DMS114 treated with DMSO at 0.1 percent for 48 hours (cell line): ENCODE measurements around the gene VEPH1.

Source experiments
- DNase-seq: peaks from one replicate; lab custom pipeline; 2025; ENCODE audit not compliant: unreplicated experiment; lab: John Stamatoyannopoulos, UW

Gene VEPH1

DNA sequence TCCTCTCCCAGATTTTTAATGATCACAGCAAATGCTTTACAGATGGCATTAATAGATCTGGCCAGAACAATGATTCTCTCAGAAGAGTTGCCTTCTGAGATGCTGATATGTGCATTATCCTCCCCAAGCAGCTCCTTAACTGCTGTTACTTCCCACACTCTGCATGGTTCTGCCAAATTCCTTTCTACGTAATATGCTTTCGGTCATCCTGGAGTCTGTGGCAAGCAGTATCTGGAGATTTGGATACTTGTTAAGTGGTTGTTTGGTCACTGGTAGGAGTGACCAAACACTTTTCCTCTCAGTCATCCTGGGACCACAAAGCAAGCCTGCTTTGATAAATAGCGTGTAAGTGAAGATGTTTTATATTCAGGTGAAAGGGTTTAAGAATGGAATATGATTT, 272.1 kb downstream of the VEPH1 start:
- DNase-seq: no peak

DNA sequence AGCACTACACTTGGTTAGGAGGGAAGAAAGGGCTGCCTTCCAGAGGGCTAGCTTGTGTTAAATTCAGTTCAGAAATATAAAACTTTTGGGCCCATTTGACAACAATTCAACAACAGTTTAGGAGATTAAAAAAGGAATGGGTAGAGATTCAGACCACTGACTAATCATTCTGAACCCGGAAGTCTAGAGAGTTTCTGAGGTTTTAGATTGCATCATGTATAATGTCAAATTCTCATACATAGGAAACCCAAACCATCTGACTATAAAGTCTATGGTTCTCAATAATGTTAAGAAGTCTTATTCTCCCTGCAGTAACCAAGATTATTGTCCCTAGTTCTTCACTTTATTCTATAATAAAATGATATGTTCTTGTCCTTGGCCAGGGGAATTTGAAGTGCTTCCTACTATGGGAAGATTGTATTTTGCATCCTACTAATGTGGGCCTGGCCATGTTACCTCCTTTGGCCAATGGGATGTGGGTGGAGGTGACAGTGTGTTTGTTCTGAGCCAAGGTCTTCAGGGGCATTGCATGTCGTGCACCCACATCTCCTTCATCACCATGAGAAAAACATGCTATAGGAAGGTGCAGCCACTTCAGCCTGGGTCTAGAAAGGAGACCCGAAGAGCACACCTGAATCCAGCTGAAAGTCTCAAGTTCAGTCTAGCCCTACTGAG, 276.9 kb downstream of the VEPH1 start:
- DNase-seq: no peak

DNA sequence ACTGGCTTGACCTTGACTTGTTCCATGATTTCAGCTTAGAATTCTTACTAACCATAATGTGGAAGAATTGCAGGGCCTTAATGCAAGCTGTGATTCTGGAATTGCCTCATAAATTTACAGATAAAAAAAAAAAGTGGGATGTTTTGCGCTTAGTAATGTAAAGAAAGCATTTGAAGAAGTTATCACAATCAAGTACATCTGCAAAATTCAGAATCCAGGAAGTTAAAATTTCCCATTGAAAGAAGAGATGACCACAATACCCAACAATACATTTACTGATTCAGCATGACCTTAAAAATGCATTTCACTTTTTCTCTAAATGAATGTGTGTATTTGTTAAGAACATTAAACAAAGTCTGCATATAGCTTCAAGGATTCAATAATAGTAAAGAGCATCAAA, 278.2 kb downstream of the VEPH1 start:
- DNase-seq: no peak

DNA sequence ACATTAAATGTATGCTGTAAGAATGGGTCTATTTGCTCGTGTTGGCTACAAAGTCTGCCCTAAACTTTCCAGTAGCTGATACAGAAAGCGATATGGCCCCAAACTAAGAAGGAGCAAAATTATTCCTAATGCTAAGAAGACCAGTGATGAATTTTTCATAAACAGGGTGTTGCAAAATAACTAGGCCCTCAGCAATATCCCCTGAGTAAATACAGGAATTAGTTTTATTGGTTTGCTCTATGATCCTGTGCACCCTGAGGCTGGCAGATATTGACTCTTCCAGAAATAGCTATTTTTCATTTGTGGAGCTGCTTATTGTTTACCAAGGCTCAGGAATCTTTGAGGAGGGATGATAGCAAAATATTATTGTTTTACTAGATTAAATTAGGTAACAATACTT, 282.3 kb downstream of the VEPH1 start:
- no peak for DNase-seq

DNA sequence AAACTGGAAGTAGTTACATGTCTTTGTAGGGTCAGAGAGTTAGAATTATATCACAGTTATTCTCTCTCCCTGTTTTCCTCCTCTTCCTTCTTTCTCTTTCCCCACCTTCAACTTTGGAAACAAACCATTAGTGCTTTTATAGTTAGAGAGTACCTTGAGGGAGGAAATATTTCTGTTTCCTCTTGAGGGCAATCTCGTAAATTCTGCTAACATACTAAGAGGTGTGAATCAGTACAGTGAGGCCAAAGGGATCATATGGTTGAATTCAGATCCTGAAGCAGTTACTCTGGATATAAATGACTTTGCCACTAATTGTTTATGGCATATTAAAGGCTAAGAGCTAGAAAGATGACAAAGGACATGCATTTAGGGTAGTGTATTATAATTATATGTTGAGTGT, 283.0 kb downstream of the VEPH1 start:
- no peak for DNase-seq

DNA sequence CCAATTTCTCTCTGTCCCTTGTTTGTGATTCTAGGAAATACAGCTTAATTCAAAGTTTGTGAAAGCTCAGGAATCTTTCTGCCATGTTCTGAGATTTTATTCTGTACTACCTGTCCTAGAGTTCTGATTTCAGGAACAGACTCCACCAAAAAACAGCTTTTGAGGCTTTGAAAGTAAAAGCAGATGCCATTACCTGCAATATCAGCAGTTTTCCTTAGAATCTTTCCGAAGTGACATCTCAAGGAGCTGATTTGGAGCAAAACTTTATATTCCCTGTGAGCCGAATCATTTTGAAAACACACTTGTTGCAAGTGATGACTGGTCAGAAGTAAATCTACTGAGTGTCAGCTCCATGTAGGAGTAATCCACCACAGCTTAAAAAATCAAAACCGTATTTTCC, 284.0 kb downstream of the VEPH1 start:
- DNase-seq: no peak
